H9 (cell line): ENCODE measurements around the gene IGLL5. TPM values are rescaled to one million over a fixed set of nuclear protein-coding genes. Genes with fewer than 3 reads are reported as not detected.

Experiments
- DNase-seq: peaks from one replicate; pipeline ENCODE4 v3.0.0-alpha.2; 2017
- H2AFZ ChIP-seq: one replicate; pipeline ENCODE4 v1.6.1; 2013; ENCODE audit warnings: mild to moderate bottlenecking, low read length, control low read depth, moderate library complexity
- H2AK5ac ChIP-seq: 2 replicates; pipeline ENCODE4 v1.6.1; 2013; ENCODE audit warnings: low read length, control low read depth, mixed read lengths; ENCODE audit not compliant: insufficient read length
- H2BK120ac ChIP-seq: one replicate; pipeline ENCODE4 v1.6.1; 2013; ENCODE audit warnings: low read depth, mild to moderate bottlenecking, low read length, control low read depth, inconsistent platforms; ENCODE audit not compliant: poor library complexity, severe bottlenecking
- H2BK12ac ChIP-seq: 2 replicates; pipeline ENCODE4 v1.6.1; 2013; ENCODE audit warnings: low read length, control low read depth, mixed read lengths, low read depth; ENCODE audit not compliant: insufficient read length
- H2BK15ac ChIP-seq: 2 replicates; pipeline ENCODE4 v1.6.1; 2013; ENCODE audit warnings: low read depth, low read length, control low read depth
- H2BK20ac ChIP-seq: one replicate; pipeline ENCODE4 v1.6.1; 2013; ENCODE audit warnings: low read depth, mild to moderate bottlenecking, low read length, control low read depth, inconsistent platforms; ENCODE audit not compliant: poor library complexity, severe bottlenecking
- H2BK5ac ChIP-seq: 2 replicates; pipeline ENCODE4 v1.6.1; 2013; ENCODE audit warnings: low read length, control low read depth, mixed read lengths; ENCODE audit not compliant: insufficient read length
- H3K14ac ChIP-seq: 2 replicates; pipeline ENCODE4 v1.6.1; 2013; ENCODE audit warnings: low read length, control low read depth; ENCODE audit not compliant: insufficient read depth
- H3K18ac ChIP-seq: 2 replicates; pipeline ENCODE4 v1.6.1; 2013; ENCODE audit warnings: low read depth, mild to moderate bottlenecking, mixed read lengths, low read length, control low read depth; ENCODE audit not compliant: insufficient read length
- H3K23ac ChIP-seq: 2 replicates; pipeline ENCODE4 v1.6.1; 2013; ENCODE audit warnings: low read length, control low read depth, mixed read lengths, low read depth; ENCODE audit not compliant: insufficient read length
- H3K23me2 ChIP-seq: 2 replicates; pipeline ENCODE4 v1.6.1; 2013; ENCODE audit warnings: low read depth, mild to moderate bottlenecking, mixed read lengths, low read length, control low read depth; ENCODE audit not compliant: insufficient read length, poor library complexity, severe bottlenecking
- H3K27ac ChIP-seq: 2 replicates; pipeline ENCODE4 v1.5.1; 2013; ENCODE audit warnings: low read length, control low read depth, mixed read lengths, low read depth; ENCODE audit not compliant: insufficient read length
- H3K27me3 ChIP-seq: 2 replicates; pipeline ENCODE4 v1.6.1; 2013; ENCODE audit warnings: low read length, control low read depth, inconsistent platforms; ENCODE audit not compliant: insufficient read depth
- H3K4ac ChIP-seq: 2 replicates; pipeline ENCODE4 v1.6.1; 2013; ENCODE audit warnings: low read depth, mild to moderate bottlenecking, control low read depth, inconsistent platforms, low read length, moderate library complexity
- H3K4me1 ChIP-seq: 2 replicates; pipeline ENCODE4 v1.6.1; 2013; ENCODE audit warnings: low read length, control low read depth, inconsistent platforms; ENCODE audit not compliant: insufficient read depth
- H3K4me2 ChIP-seq: 2 replicates; pipeline ENCODE4 v1.6.1; 2013; ENCODE audit warnings: low read length, control low read depth, mixed read lengths; ENCODE audit not compliant: insufficient read length, insufficient read depth
- H3K56ac ChIP-seq: 2 replicates; pipeline ENCODE4 v1.6.1; 2013; ENCODE audit warnings: low read depth, mild to moderate bottlenecking, mixed read lengths, low read length, control low read depth; ENCODE audit not compliant: insufficient read length
- H3K79me1 ChIP-seq: 2 replicates; pipeline ENCODE4 v1.6.1; 2013; ENCODE audit warnings: low read depth, mild to moderate bottlenecking, moderate library complexity, low read length, control low read depth, inconsistent platforms; ENCODE audit not compliant: insufficient read depth, poor library complexity, severe bottlenecking
- H3K79me2 ChIP-seq: 2 replicates; pipeline ENCODE4 v1.6.1; 2013; ENCODE audit warnings: low read length, control low read depth, inconsistent platforms; ENCODE audit not compliant: insufficient read depth
- H3K9ac ChIP-seq: 2 replicates; pipeline ENCODE4 v1.6.1; 2013; ENCODE audit warnings: low read length, control low read depth, mixed read lengths; ENCODE audit not compliant: insufficient read length; ENCODE audit errors: extremely low read depth
- H3K9me3 ChIP-seq: one replicate; pipeline ENCODE4 v1.6.1; 2013; ENCODE audit warnings: low read depth, low read length, inconsistent platforms; ENCODE audit not compliant: control insufficient read depth
- H3T11ph ChIP-seq: one replicate; pipeline ENCODE4 v1.6.1; 2013; ENCODE audit warnings: mild to moderate bottlenecking, low read length, control low read depth, inconsistent platforms
- H4K20me1 ChIP-seq: one replicate; pipeline ENCODE4 v1.6.1; 2013; ENCODE audit not compliant: control insufficient read depth, insufficient read length, insufficient read depth
- H4K5ac ChIP-seq: 2 replicates; pipeline ENCODE4 v1.6.1; 2013; ENCODE audit warnings: low read depth, mild to moderate bottlenecking, mixed read lengths, low read length, control low read depth; ENCODE audit not compliant: insufficient read length
- H4K8ac ChIP-seq: replicated peaks from 2 replicates; pipeline ENCODE4 v1.6.1; 2013; ENCODE audit warnings: low read length, control low read depth, mixed read lengths, low read depth; ENCODE audit not compliant: insufficient read length
- H4K91ac ChIP-seq: 2 replicates; pipeline ENCODE4 v1.6.1; 2013; ENCODE audit warnings: low read depth, mild to moderate bottlenecking, moderate library complexity, mixed read lengths, low read length, control low read depth; ENCODE audit not compliant: insufficient read length
- H3K27ac Mint-ChIP-seq, 3 experiments: 2 replicates in 2 of 3; 3 replicates in 1 of 3; pipeline ENCODE4 v1.8.0; 2020 to 2021; ENCODE audit warnings: mixed read lengths in 3 of 3, mild to moderate bottlenecking in 1 of 3, moderate library complexity in 1 of 3
- H3K27me3 Mint-ChIP-seq: 2 replicates; pipeline ENCODE4 v1.8.0; 2021; ENCODE audit warnings: low read depth, mild to moderate bottlenecking, moderate library complexity, mixed read lengths
- H3K36me3 Mint-ChIP-seq, 3 experiments: 2 replicates in 2 of 3; 3 replicates in 1 of 3; pipeline ENCODE4 v1.8.0; 2020 to 2021; ENCODE audit warnings: low read depth in 3 of 3, mixed read lengths in 3 of 3; ENCODE audit not compliant: insufficient read depth in 1 of 3
- H3K4me1 Mint-ChIP-seq, 2 experiments: 2 replicates each; pipeline ENCODE4 v1.8.0; 2020; ENCODE audit warnings: mixed read lengths in 2 of 2
- H3K4me3 Mint-ChIP-seq, 2 experiments: 2 replicates in 1 of 2; 3 replicates in 1 of 2; pipeline ENCODE4 v1.8.0; 2020 to 2021; ENCODE audit warnings: mild to moderate bottlenecking in 2 of 2, mixed read lengths in 2 of 2, moderate library complexity in 1 of 2
- H3K9me3 Mint-ChIP-seq, 2 experiments: 2 replicates in 1 of 2; 3 replicates in 1 of 2; pipeline ENCODE4 v1.8.0; 2020; ENCODE audit warnings: mild to moderate bottlenecking in 2 of 2, mixed read lengths in 2 of 2, moderate library complexity in 1 of 2
- CTCF ChIP-seq: fragments of 200-600 bp; sonication (generic); conservative IDR thresholded peaks from 3 replicates; pipeline ENCODE4 v1.8.0; 2021; ENCODE audit warnings: antibody characterized with exemption, mild to moderate bottlenecking
- WGBS: extraction: QIAGEN DNeasy Blood & Tissue Kit; methylation state at CpG from one replicate; pipeline ENCODE4 v1.1.7; 2013; ENCODE audit warnings: missing lambda C conversion rate, low lambda C conversion rate, mixed read lengths; ENCODE audit not compliant: insufficient read length; ENCODE audit errors: extremely low coverage; 5-methylcytosine and 5-hydroxymethylcytosine counted together
- total RNA-seq: library from RNA; stranded (reverse); gene quantifications from 2 replicates; pipeline ENCODE4 v1.2.1, GENCODE V29; 2021

Gene IGLL5
- total RNA-seq, 1 experiment from 2014 or later = not detected

- H3K27me3 ChIP-seq = peaks cover 4% of the 10 kb centered on the region; the same call in 1 of the 2 replicates
- no peak overlapping the region for H3K14ac ChIP-seq
- H3K4ac ChIP-seq = no peak overlapping the region
- H3K23ac ChIP-seq = no peak overlapping the region
- no peaks in the 10 kb centered on the region for H3K79me1 ChIP-seq
- H3K4me2 ChIP-seq = no peak overlapping the region
- H3K79me2 ChIP-seq = no peaks in the 10 kb centered on the region
- WGBS = no CpG with 5 or more reads among the region's 3 CpGs
- H4K20me1 ChIP-seq = no peaks in the 10 kb centered on the region
- no peak overlapping the region for H3T11ph ChIP-seq
- no peaks in the 10 kb centered on the region for H3K9me3 ChIP-seq
- Mint-ChIP-seq H3K27me3 (peaks cover 99% of the 10 kb centered on the region), H3K4me1 (no peaks in the 10 kb centered on the region), H3K9me3 (no peaks in the 10 kb centered on the region), H3K27ac (no peak overlapping the region), H3K4me3 (no peak overlapping the region), H3K36me3 (no peaks in the 10 kb centered on the region)
- no peak for TF ChIP-seq CTCF
- no peak overlapping the region for H3K9ac ChIP-seq
- H2AK5ac ChIP-seq = no peak overlapping the region
- no peak overlapping the region for H2BK12ac ChIP-seq
- no peak for DNase-seq
- no peak overlapping the region for H2BK5ac ChIP-seq
- H2BK20ac ChIP-seq = no peak overlapping the region
- no peak overlapping the region for H3K27ac ChIP-seq
- H4K8ac ChIP-seq = no peak overlapping the region
- H3K4me1 ChIP-seq = no peaks in the 10 kb centered on the region
- H2AFZ ChIP-seq = no peak overlapping the region
- H2BK15ac ChIP-seq = no peak overlapping the region
- no peak overlapping the region for H3K18ac ChIP-seq
- no peak overlapping the region for H4K91ac ChIP-seq
- H2BK120ac ChIP-seq = no peak overlapping the region
- H3K23me2 ChIP-seq = no peaks in the 10 kb centered on the region
- no peak overlapping the region for H3K56ac ChIP-seq
- H4K5ac ChIP-seq = no peak overlapping the region
Measured at GRCh38 chr22:22891139-22891621, 3.6 kb downstream of the IGLL5 start.
